Right ventricle myocardium superior (tissue), 1 donor: ENCODE measurements around the gene CELA2A. TPM values are rescaled to one million over a fixed set of nuclear protein-coding genes. Genes with fewer than 3 reads are reported as not detected.
"Not testable (repeated sequence)": the region's sequence is repeated elsewhere in the genome, so short reads cannot be mapped to it uniquely, and the experiment has no call there.

Source experiments
- ATAC-seq: fragments of 200-7000 bp; cut with Tn5 transposase; one replicate; pipeline ENCODE4 v1.9.1; 2020; ENCODE audit warnings: mild to moderate bottlenecking; ENCODE audit not compliant: poor library complexity
- DNase-seq: peaks from one replicate; pipeline ENCODE4 v3.0.0-alpha.2; 2020
- intact Hi-C: fragments of 100-400 bp; cut with DNase I; formaldehyde crosslinking; loops from one replicate; pipeline ENCODE4 v1.11.2; 2022
- total RNA-seq: library from RNA; stranded (reverse); fragmentation: NEBNext Ultra II Directional; extraction: Animal tissue kit (Norgen Biotek cat#: 25700); gene quantifications from one replicate; pipeline ENCODE4 v1.2.1, GENCODE V29; 2021
- donor health status: DM: no; HTN: yes; CAD: no; lungs with severe emphysema.

Gene CELA2A
- total RNA-seq, 1 donor from 2014 or later, result not detected

DNA sequence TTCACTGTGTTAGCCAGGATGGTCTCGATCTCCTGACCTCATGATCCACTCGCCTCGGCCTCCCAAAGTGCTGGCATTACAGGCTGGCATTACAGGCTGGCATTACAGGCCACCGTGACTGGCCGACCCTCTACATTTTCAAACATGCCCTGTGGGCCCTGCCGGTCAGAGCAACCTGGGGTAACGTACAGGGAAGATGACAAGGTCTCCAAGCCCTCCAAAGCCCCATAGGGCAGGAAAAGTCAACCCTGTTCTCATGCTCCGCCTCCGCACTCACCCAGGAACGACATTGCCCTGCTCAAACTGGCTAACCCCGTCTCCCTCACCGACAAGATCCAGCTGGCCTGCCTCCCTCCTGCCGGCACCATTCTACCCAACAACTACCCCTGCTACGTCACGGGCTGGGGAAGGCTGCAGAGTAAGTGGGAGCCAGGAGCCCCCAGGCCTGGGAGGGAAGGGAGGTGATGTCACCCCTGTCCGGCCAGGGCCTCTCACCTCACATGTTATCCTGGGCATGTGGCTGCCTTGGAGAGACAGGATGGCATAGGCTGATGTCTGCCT, 26.5 kb downstream of the CELA2A start:
- intact Hi-C loops, ATAC-seq, DNase-seq: not testable (repeated sequence)

DNA sequence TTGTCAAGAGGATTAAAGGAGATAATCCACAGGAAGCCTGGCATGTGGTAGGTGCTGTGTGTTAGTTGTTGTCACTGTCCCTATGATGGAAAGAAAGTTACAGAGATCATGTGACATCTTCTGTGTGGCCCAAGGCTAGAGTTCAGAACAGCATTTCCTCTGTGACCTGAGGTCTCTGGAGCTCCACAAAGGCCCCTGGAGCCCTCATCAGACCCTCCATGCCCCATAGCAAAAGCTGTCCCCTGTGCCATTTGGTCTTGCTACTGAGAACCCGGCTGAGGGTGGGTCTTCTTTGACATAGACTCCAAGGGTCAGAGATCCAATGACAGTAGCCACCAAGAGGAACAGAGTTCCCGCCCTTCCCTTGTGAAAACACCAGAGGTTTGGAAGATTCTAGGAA, 27.4 kb downstream of the CELA2A start:
- intact Hi-C loops, result no loop called here
- DNase-seq (no peak), ATAC-seq (no peak)

DNA sequence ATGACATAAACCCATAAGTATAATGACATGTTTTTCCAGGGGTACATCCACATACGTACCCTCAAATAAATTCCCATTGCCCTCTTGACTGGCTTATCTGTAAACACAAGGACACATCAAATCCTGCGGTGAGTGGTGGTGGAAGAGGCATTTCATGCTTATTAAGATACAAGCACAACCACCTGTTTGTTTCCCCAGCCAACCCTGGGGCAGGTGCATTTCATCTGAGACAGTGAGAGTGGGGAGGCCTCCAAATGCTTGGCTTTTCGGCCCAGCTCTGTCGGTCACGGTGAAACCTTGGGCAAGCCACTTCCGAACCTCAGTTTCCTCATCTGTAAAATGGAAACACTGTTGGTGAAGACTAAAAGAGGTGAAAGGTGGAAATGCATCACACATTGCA, 27.9 kb downstream of the CELA2A start:
- DNase-seq, ATAC-seq, intact Hi-C loops: not testable (repeated sequence)

DNA sequence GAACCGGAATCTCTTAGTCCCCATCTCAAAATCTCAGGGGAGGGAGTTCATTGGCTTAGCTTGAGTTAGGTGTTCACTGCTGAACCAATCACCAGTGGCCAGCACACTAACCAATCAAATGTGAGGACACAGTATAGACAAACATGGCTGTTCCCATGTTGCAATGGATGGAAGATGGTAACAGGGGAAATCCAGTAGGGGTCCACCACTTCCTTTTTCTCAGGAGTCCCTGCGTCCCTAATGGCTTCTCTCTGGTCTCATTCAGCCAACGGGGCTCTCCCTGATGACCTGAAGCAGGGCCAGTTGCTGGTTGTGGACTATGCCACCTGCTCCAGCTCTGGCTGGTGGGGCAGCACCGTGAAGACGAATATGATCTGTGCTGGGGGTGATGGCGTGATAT, 29.1 kb downstream of the CELA2A start:
- ATAC-seq (no peak), DNase-seq (no peak)
- intact Hi-C loops, result no loop called here

DNA sequence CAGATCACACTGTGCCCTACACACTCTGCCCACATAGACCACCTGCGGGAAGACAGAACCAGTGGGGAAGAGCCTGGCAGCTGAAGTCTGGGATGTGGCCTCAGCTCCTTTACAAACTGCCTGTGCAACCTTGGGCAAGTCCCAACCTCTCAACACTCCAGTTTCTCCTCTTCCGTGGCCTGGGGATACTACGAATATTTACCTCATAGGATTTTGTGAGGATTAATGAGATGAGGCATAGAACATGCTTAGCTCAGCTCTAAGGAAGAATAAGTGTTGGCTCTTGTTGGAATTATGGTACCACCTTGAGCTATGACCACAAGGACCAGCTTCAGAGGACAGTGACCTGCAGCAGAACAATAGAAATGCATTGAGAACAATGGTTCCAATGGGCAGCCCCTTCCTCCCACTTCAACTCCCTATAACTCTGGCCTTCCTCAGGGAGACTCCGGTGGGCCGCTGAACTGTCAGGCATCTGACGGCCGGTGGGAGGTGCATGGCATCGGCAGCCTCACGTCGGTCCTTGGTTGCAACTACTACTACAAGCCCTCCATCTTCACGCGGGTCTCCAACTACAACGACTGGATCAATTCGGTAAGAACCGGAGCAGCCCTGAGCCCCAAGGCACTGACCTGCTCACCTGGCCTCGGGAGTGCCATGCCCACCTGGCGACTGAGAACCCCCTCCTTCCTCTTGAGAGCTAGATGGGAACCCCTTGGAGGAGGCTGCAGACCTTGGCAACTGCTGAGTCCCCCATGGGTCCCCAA, 30.5 kb downstream of the CELA2A start:
- ATAC-seq, intact Hi-C loops, DNase-seq: not testable (repeated sequence)

DNA sequence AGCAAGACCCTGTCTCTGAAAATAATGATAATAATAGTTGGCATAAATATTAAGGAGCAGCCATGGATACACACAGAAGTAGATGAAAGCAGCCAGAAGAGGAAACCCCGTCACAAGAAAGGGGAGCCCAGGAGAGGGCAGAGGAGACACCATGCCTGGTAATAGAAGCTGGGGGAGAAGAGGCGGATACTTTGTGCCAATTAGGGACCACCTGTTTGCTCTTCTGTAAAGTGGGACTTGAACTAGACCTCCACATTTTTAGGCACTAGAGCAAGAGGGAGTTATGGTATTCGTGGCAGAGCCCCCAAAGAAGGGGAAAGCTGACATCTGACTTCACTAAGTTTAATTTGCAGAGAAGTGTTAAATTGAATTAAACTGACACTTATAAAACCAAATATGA, 31.8 kb downstream of the CELA2A start:
- ATAC-seq (no peak), DNase-seq (no peak)
- intact Hi-C loops, result no loop called here

DNA sequence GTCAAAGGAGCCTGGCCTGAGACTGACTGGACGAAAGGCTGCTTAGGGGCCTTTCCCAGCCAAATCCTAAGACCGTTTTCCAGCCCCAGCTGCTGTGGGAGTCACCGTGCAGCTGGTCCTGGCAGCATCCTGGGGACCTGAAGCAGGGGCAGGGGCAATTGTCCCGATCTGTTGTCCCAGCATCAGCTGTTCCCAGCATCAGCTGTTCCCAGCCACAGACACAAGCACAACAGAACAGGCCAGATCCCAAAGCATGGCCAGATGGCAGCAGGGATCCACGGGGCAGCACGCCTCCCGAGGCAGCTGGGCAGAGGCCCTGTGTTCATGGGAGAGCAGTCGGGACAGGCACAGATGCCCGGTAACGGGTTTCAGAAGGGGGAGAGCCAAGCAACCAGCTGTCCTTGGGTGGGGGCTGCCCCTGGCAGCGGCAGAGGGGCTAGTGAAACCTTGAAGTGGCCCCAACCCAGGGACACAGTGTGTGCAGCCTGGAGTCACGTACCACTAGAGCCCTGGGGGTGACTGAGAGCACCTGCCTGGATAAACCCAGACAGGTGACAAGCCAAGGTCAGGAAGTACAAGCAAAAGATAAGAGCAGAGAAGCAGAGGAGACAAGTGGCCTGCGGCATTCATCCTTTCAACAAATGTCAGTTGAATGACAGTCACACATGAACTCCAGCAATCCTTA, 32.7 kb downstream of the CELA2A start:
- no peak for DNase-seq
- ATAC-seq, result peak; percentile 22
- intact Hi-C loops, result no loop called here

DNA sequence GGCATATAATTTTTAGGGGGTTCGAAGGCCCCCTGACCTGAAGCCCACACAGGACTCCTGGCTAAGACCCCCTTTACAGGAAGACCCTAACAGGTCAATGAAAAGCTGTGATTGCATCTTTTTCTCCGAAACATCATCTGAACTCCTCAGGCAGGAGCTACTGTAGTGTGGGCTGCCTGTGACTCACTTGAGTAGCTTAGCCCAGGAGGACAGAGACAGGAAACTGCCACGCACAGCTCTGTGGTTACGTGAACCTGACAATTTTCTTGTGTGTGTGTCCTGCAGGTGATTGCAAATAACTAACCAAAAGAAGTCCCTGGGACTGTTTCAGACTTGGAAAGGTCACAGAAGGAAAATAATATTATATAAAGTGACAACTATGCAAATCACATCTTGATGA, 34.5 kb downstream of the CELA2A start:
- ATAC-seq, intact Hi-C loops: not testable (repeated sequence)

DNA sequence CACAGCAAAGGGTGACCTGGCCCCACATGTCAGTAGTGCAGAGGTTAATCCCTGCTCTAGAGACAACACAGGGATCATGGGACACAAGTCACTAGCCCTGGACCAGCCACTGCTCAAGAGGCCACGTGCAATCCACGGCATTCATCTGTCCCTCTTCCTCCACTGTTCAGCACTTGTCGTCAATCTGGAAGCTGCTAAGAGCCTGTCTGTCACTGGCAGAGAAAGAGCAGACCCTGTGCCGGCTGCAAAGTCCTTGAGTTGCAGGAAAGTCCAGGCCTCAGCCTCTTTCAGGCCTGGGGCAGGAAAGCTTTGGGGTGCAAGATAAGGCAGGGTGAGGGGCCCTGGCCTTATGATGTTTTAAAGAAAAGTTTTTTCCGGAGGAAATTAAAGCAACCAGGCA, 36.1 kb downstream of the CELA2A start:
- peak; percentile 62 for DNase-seq
- ATAC-seq, result peak; percentile 92
- intact Hi-C loops, result no loop called here

More for the DNA sequence above, 34.5 kb downstream of the CELA2A start:
- not testable (repeated sequence) for DNase-seq

DNA sequence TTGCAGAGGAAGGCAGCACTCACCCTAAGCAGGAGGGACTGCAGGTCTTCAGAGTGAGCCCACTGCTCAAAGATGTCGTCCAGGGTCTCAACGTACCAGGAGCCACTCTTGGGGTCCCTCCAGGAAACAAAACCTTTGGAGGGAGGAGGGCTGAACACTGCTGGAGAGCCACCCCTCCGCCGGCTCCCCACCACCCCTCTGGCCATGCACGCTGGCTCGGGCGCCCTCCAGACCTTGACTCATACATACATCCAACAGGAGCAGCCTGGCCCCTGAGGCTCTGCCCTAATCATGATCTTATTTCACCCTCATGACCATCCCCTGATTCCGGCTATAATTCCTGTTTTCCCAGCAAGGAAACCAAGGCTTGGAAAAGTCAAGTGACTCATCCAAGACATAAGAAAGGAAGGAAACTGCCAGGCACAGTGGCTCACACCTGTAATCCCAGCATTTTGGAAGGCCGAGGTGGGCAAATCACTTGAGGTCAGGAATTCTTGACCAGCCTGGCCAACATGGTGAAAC, 37.4 kb downstream of the CELA2A start:
- DNase-seq, result no peak
- ATAC-seq, result no peak
- intact Hi-C loops, result no loop called here

DNA sequence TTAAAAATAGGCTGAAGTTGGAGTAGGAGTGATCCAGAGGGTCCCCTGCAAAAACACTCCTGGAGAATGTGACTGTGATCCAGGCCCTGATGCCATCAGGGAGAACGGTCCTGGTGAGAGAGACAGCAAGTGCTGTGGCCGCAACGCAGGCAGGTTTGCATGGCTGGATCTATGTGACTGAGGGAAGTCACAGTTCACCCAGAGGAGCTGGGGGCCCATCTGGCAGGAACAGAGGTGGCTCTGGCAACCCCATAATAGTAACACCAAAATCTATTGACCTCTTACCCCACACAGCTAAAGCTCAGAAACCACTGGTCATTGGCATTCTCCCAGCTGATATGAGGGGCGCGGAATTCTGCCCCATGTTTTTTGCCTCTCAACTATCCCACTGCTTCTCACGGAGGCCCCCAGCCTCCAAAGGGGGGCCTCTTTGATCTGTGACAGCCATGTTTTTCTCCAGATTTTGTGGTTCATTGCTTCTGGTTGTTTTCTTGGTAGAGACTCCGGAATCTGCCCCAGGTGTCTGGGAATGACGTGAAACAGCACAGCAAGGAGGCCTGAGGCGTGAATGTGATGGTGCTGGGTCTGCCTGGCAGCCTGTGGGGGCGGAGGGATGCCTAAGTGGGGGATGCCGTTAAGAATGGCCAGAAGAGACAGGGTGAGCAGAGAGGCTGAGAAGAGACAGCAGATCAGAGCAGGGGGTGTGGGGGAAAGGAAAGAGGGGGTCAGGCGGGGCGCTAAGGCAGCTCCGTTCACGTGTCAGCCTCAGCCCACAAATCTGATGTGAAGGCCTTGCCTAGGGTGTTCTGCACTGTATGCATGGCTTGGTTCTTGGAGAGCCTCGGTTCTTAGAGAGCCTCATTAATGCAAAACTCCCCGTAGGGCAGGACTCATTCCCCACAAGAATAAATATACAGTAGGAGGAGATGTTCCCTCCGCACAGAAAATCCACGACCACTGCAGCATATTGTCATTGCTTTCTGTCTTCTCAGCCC, 43.9 kb downstream of the CELA2A start:
- ATAC-seq (peak; percentile 11), DNase-seq (no peak)
- intact Hi-C loops, result no loop called here

DNA sequence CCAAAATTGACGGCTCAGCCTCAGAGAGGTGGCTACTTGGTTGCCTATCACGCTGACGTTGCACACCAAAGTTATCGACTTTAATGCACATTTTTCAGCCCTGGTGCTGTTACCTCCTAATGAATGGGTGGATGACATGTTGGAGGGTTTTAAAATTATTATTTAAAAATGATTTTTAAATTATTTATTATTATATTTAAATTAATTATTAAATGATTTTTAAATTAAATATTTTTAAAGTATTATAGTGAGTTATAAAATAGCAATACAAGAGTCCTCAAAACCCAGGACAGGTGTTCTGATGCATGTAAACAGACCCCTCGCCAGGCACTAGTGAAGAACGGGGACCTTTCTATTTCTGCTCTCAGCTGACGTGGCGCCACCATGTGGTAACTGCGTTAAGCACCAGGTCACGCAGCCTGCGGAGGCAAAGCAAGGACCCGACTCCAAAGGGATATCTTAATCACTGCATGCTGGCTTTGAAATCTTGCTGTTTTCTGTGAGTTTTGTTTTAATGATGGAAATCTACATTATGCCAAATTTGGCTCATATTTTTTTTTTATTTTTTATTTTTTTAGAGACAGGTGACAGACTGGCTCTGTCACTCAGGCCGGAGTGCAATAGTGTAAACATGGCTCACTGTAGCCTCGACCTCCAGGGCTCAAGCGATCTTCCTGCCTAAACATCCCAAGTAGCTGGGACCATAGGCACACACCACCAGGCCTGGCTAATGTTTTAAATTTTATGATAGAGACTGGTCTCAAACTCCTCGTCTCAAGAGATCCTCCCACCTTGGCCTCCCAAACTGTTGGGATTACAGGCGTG, 44.9 kb downstream of the CELA2A start:
- intact Hi-C loops, result no loop called here
- ATAC-seq (peak; percentile 71), DNase-seq (peak; percentile 72)

DNA sequence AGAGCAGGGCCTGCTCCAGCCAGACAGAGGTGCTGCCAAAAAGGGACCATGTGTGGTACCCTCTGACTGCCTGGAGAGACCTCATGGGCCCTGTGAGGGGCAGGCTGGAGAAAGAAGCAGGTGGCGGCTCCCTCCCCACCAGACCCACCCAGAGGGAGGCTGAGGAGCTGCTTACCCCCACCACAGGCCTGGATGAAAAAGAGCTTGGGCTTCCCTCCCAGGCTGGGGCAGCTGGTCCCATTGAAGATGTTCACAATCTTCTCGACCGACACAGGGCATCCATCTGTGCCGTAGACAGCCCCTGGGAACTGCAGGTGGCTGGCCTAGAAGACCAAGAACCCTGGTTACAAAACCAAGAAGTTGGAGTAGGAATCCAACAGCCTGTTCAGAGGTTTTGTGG, 47.9 kb downstream of the CELA2A start:
- DNase-seq (no peak), ATAC-seq (no peak)
- intact Hi-C loops, result no loop called here

DNA sequence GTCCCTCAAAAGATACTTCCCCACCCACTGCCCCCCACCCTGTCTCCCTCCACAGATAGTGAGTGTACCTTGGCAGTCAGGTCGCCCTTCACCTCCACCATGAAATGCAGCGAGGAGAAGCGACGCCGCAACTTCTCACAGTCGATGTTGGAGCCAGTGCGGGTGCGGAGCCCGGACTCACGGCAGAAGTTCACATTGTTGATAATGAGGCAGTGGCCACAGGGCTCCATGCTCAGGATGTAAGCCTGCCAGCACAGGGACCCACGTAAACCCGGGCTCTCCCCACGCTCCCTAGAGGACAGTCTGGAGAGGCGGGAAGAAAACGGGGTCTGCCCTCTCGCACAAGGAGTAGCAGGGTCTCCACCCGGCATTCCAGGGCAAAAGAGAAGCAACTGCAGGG, 50.3 kb downstream of the CELA2A start:
- intact Hi-C loops, result no loop called here
- DNase-seq, result no peak
- ATAC-seq, result no peak

DNA sequence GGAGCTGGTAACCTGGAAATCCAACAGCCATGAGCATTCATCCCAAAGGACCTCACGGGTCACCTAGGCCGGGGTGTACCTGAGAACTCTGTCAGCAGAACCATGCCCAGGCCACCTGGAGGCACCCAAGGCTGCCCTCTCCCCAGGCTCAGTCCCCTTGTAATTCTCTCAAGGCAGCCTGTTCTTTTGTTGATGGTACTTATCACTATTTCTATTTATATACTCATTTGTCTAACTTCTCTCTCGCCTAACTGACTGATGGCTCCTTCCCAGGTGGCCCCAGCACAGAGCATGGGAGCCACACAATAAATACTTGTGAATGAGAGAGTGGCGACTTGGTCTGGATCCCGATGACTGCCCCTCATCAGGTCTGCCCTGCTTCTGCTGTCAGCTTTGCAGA, 50.7 kb downstream of the CELA2A start:
- intact Hi-C loops, result no loop called here
- DNase-seq (no peak), ATAC-seq (peak; percentile 77)

DNA sequence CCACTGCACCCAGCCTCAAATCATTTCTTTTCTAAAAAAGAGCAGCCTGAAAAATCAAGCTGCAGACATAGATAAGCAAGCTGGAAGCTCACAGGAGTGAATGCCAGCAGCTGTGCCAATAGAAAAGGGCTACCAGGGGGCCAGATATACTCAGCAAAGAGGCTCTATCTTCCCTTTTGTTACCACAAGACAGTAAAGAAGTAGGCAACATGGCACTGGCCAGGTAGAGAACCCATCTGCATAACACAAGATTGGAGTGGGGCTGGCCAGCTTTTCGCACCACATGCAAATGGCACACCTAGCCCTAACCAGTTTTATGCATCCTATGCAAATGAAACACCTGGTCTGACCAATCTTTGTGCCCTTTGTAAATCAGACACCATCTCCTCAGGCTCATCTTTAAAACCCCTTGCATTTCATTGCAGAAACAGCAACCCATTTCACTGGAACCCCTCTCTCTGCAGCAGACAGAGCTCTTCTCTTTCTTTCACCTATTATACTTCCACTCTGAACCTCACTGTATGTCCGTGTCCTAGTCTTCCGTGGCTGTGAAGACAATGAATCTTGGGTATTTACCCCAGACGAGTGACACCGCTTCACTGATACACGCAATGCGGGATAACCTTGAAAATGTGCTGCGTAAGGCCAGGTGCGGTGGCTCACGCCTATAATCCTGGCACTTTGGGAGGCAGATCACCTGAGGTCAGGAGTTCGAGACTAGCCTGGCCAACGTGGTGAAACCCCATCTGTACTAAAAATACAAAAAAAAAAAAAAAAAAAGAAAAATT, 52.4 kb downstream of the CELA2A start:
- DNase-seq, result no peak
- ATAC-seq, result no peak
- intact Hi-C loops, result no loop called here

DNA sequence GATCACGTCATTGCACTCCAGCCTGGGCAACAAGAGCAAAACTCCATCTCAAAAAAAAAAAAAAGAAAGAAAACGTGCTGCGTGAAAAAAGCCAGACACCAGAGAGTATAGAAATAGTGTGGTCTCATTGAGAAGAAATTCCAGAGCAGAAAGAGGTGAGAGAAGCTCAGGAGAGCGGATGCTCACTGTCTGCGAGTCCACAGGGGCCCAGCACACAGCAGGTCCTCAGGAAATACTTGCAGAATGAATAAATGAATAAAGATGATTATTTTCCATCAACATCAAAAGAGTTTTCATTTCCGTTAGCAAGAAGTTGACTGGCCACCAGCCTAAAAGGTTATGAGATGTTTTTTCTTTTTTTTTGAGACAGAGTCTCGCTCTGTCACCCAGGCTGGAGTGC, 53.1 kb downstream of the CELA2A start:
- intact Hi-C loops, result no loop called here
- no peak for DNase-seq
- no peak for ATAC-seq
